AG08395 (cell line): ENCODE data around the gene ZFYVE26.
"Not testable (repeated sequence)": the region's sequence is repeated elsewhere in the genome, so short reads cannot be mapped to it uniquely, and the experiment has no call there.

Experiments
- DNase-seq: peaks from one replicate; pipeline ENCODE4 v3.0.0; 2012; ENCODE audit warnings: mixed read lengths, low spot score

ZFYVE26 gene

DNA sequence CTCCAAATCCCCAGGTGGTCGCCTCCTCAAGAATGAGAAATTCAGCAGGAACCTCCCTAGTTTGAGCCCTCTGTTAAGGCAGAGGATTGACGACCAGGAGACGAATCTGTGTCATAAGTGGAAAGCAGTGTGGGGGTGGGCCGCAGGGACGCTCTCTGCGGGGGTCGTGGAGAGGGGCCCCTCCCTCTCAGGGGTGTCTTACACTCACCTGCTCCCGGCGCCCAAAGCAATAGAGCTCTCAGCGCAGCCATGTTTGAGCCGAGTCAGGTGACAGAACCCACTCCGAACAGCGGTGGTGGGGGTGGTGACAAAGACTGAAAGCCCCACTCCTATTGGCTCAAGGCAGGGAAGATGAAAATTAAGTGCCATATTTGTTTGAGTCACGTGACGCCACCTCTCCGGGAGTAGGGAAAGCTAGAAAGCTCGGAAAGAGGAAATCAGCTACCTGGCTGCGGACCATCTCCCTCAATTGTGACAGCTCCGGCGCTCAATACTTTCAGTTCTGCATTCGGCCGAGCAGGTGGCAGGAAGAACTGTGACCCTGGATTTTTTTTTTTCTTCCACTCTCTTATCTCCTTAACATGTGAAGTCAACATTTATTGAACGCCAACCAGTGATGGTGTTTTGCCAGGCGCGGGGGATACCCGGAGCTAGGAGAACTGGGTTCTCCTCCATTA is at the start of gene ZFYVE26:
ZFYVE26 (minus strand) TSS at position 265 of the 677 bp plus-strand sequence. CDS start 627 bp downstream, outside the sequence.
- peak; percentile 96 for DNase-seq

DNA sequence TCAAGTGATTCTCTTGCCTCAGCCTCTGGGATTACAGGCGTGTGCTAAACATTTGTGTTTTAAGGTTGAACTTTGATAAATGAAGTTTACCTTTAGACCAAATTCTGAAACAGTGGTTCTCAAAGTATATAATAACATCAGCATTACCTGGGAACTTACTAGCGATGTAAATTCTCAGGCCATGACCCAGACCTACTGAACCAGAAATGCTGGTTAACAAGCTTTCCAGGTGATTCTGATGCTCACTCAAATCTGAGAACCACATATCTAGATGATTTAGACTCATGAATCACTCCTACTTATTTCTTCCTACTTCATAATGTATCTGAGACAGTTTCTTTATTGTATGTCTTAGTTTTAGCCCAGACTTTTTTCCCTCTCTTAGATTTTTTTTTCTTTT is 46.8 kb upstream of the ZFYVE26 start:
- no peak for DNase-seq

DNA sequence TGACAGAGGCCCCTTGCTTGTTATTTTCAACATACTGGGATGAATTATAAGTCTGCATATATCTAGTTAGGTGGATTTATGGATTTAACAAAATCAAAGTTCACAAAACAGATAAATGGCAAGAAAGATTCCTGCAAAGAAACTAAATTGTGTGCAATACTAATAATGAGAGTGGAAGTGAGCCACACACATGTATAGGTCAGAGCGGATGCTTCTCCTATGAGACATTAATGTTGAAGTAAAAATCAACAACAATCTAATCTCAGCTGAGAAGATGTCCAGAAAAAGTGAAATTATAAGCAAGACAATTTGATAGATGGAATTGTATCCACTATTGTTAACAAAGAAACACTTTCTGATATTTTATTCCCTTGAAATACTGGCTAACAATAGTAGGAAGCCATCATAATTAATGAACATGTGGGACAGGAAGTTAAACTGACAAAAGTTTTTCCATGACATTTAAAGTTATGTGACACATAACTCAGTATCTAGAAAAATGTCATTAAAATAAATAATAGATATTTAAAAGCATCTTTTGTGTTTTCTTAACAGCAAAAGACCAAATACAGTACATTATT is 42.9 kb upstream of the ZFYVE26 start:
- no peak for DNase-seq

DNA sequence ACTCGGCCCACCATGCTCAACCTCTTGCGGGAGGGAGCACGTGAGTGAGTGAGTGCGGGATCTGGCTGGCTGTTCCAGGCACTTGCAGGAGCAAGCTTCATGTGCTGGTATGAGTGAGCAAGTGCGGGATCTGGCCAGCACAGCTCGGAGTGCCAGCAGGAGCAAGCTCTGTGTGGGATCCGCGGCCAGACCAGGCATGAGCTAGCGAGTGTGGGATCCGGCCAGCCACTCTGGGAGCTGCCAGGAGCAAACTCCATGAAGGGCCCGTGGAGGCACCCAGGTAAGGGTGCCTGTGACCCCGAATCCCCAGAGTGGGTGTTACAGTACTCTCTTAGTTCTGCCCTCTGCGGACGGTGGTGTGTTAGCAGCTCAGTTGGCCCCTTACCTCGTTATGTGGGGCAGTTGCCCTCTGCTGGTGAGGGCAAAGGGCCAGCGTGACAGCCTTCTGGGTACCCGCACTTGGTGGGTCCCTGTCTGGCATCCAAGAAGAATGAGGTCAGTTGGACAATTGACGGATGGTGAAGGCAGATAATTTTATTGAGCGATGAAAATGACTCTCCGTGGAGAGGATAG is 41.5 kb upstream of the ZFYVE26 start:
- DNase-seq, result no peak

DNA sequence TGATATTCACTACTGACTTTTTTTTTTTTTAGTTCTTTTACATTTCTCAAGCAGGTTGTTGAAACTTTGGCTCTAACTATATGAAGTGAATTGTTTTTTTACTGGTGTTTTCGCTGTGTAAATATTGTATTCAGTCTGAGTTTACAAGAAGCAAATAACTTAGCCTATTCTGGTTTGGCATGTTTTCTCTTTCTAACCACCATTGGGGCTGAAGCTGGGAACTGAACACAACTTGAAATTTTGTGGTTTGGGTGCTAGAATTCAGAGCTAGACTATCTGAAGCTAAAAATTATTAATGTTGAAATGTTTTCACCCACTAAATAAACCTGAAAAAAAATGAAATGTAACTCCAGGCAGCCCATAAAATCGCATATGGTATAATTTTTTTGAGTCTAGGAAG is 40.4 kb upstream of the ZFYVE26 start:
- peak; percentile 5 for DNase-seq

DNA sequence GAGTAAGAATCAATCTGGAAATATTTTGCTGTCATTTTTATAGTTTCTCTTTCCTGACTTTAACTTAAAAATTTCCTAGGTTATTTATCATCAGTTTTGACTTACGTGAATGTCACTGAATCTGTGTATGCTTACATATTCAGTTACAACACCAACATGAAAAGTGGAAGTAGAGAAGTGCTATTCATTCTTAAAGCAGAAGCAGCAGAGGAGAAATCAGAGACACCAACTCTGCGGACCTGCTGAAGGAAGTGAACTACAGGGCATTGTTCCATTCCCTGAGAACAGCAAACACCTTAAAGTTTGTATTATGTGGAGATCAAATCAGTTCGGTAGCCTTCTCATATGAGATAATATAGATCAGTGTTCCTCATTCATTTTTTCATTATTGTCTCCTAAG is 37.3 kb upstream of the ZFYVE26 start:
- no peak for DNase-seq

DNA sequence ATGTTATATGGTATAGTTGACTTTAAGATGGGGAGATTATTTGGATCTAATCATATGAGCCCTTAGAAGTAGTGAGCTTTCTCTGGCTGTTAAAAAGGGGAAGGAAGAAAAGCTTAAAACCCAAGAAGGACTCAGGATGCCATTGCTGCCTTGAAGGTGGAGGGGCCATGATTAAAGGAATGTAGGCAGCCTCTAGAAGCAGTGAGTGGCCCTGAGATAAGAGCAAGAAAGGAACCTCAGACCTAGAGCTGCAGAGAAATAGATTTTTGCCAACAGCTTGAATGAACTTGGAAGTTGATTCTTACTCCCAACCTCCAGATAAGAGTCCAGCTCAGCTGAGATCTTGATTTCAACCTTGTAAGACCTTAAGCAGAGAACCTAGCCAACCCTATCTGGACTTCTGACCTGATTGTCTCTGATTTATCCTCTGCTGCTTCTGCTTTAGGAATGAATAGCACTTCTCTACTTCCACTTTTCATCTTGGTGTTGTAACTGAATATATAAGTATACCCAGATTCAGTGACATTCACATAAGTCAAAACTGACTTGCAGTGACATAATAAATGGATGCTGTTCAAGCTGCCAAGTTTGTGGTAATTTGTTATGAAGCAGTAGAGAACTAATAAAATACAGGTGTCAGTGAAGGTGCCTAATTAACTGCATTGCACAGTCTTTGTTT is 36.7 kb upstream of the ZFYVE26 start:
- DNase-seq, result no peak

DNA sequence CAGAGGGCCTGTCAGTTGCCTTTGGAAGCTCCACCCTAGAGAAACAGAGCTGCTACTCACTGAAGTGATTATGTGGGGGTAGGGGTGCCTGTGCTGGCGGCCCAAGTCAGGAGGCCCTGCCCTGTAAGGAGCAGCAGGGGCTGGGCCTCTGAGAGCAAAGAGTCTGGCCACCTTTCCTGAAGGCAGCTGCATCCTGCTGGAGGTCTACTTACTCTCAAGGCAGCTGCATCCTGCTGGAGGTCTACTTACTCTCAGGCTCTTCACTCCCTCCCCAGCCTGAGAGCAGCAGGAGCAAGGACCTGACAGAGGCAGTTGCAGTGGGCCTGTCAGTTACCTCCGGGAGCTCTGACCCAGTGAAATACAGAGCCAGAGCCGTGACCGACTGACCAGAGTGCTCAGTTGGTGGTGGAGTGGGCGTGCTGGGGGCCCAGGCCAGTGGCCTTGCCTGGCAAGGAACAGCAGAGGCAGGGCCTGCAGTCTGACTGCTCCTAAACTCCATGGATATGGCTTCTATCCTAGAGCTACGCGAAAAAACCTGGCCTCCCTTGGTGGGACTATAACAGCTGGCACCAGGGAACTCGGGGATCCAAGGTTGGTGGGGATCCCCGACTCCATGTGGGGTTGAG is 35.5 kb upstream of the ZFYVE26 start:
- no peak for DNase-seq

DNA sequence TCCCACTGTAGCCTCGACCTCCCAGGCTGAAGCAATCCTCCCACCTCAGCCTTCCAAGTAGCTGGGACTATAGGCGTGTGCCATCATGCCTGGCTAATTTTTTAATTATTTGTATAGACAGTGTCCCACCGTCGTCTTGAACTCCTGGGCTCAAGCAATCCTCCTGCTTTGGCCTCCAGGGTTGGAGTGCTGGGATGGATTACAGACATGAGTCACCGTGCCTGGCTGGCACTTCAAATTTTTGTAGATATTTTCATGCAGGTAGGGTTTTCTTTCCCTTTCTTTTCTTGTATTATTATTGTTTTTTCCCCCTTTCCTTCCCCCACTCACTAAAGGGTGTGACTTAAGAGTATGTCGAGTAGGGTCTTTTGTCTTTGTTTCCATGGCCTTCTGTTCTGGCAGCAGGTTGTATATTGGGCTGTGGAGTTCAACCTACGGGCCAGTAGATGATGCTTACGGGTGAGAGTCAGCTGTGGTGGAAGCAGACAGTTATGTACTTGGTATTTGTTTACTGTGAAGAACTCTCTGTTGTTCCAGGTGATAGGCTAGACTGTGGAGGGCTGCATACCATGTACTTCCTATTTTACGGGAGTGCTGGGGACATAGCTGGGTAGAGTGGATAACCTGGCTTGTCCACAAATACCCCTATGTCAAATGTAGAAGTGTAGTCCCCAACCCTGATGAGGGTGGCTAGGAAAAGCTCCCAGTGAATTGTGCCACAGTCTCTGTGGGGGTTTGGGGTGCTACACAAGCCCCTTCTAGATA is 33.9 kb upstream of the ZFYVE26 start:
- no peak for DNase-seq

DNA sequence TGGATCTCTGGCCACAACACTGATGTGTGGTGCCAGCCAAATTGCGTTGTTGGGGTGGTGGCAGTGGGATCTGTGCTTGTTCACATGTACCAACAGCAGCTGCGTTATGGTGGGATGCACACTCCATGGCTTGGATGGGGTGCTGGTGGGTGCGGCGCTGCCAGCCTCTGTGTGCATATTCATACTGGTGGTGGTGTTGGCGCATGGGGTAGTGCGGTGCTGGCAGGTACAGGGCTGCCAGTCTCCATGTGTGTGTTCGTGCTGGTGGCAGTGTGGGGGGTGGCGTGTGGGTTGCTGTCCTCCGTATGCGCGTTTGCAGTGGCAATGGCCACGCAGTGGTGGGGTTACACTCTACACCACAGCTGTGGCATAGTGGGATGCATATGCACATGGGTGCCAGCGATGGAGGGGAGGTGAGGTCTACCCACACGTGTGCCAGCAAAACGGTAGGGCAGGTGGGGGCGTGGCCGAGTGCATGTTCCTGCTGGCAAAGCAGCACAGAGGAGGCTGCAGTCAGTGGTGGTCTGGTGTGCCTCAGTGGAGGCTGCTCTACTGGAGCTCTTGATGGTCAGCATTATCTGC is 29.7 kb upstream of the ZFYVE26 start:
- no peak for DNase-seq

DNA sequence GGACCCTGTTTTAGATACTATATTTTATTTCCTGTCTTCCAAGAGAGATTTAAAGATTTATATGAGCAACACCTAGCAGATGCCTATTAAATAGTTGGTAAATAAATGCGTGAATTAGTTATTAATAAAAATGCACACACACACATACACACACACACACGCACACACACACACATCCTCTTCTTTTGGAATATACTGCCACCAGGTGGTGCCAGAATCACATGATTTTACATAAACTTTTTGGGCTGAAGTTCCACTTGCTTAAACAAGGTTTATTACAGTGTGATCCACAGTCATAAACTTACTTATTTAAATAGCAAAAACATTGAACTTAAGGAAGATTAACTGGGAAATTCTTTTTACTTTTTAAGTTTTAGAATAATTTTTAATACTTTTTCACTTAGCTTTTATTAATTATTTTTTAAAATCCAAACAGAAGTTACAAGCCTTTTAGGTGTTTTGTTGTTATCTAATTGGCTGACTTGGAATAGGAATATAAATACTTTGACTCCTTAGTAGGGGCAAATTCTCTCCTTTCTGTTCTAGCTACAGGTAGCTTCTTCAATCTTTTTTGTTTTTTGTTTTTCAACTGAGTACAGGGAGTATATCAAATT is 20.7 kb upstream of the ZFYVE26 start:
- DNase-seq, result peak; percentile 42

DNA sequence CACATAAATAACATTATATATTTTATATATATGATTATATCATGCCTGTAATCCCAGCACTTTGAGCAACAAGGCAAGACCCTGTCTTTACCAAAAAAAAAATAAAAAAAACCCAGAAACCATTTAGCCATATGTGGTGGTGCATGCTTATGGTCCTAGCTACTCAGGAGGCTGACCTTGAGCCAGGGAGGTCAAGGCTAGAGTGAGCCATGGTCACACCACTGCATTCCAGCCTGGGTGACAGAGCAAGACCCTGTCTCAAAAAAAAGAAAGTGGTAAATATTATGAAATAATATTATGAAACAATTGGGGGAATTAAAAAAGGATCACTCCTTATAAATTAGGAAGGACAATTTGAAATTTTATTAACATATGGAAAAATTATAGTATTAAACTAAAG is 19.2 kb upstream of the ZFYVE26 start:
- DNase-seq, result no peak

DNA sequence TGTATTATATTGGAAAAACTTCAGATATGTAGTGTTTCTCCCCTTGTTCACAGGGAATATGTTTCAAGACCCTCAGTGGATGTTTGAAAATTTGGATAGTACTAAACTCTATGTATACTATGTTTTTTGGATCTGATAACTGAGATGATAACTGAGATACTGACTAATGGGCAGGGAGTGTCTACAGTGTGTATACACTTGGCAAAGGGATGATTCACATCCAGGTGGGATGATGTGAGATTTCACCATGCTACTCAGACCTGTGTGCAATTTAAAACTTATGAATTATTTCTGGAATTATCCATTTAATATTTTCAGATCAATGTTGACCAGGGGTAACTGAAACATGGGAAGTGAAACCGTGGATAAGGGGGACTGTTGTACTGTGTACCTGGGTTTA is 17.0 kb upstream of the ZFYVE26 start:
- no peak for DNase-seq

DNA sequence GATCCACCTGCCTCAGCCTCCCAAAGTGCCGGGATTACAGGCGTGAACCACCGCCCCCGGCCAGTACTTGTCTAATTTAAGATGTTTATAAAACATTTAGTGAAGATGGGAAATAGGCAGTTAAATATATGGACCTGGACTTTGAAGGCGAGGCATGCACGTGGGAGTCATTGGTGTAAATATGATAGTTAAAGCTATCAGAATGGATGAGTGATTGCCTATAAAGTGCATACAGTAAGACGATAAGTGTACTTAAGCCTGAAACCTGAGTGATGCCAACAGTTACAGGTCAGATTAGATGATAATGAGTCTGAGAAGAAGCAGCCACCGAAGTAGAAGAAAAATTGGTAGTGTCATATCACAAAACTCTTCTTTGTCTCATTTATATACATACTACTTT is 14.7 kb upstream of the ZFYVE26 start:
- no peak for DNase-seq

DNA sequence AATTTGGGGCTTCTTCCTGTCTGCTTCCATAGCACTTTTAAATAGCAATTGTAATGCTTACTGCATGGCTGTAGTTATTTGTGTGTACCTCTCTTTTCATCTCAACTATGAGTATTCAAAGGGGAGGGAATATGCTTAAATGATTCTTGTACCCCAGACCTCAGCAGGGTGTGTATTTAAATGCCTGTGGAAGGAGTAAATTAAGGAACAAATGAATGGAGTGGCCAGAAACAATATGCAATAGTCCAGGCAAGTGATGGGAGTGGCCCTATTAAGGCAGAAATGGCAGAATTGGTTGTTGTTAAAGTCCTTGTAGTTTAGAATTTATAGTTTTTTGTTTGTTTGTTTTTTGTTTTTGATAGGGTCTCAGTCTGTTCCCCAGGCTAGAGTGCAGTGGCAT is 4.7 kb upstream of the ZFYVE26 start:
- DNase-seq, result no peak

DNA sequence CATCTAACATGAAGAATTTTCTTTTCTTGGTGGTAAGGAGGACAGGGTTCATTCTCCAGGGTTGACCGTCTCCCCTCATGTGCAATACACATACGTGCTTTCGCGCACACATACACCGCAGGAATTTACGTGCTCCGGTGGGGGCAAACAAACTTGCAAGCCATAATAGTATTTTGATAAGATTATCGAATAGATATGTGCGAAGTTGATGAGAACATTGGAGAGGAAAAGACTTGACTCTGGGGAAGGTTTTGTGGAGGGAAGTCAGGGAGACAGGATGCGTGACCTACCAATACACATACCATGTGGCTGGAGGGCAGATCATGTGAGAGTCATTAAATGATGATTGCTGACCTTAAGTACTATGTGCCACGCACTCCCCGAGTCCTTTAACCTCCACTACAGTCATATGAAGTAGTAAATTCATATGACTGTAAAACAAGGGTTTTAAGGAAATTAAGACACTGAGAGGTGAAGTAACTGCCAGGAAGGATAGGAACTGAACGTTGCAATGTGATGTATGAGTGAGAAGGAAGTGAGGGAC is 4.1 kb upstream of the ZFYVE26 start:
- DNase-seq, result peak; percentile 42

DNA sequence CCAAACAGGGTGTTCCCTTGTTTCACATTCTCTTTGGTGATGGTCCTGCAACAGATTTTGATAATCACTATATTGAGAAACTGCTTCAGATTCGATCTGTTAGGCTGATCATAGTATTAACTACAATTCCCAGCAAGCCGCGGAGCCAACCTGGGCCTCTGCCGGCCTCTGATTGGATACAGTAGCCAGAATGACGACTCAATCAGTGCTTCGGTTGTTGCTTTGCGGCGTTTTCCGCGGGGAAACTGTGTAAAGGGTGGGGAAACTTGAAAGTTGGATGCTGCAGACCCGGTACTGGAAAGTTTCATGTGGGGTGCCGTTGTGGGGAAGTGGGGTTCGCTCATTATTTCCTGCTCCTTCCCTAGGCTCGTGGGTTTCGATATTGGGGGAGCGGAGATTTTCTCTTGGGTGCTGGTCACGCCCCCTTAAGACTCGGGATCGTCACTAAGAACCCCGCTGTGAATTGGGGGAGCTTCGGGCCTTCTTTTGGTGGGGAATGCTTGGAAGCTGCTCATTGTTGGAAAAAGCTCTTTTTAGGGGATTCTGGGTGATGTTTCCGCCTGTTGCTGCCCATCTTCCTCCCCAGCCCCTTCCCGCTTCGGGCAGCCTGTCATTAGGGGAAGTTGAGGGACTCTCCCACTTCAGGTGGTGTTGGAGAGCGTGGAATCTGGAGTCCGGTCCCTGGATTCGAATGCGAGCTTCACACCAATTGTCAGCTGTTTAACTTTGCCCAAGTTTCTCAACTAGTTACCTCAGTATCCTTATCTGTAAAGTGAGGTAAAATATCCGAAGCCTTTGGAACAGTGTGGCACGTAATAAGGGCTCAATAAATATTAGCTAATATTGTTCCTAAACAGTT is 3.4 kb upstream of the ZFYVE26 start, which contains the start of gene RAD51B:
RAD51B (plus strand) TSS at position 217 of the 859 bp plus-strand sequence.
- DNase-seq, result peak; percentile 94

DNA sequence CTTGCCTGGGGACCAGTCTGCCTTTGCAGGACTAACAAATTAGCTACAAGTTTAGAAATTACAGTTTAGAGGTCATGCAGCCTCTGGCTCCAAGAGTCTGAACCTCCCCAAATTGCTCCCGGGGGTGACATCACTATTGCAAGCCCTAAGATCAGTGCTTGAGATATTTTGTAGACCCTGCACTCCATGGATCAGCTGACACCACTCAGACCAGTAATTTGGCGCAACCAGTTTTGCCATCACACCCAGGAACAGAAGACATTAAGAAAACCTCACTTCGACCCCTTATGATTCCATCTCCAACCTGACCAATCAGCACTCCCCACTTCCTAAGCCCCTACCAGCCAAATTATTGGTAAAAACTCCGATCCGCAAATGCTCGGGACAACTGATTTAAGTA is 2.1 kb upstream of the ZFYVE26 start:
- not testable (repeated sequence) for DNase-seq

DNA sequence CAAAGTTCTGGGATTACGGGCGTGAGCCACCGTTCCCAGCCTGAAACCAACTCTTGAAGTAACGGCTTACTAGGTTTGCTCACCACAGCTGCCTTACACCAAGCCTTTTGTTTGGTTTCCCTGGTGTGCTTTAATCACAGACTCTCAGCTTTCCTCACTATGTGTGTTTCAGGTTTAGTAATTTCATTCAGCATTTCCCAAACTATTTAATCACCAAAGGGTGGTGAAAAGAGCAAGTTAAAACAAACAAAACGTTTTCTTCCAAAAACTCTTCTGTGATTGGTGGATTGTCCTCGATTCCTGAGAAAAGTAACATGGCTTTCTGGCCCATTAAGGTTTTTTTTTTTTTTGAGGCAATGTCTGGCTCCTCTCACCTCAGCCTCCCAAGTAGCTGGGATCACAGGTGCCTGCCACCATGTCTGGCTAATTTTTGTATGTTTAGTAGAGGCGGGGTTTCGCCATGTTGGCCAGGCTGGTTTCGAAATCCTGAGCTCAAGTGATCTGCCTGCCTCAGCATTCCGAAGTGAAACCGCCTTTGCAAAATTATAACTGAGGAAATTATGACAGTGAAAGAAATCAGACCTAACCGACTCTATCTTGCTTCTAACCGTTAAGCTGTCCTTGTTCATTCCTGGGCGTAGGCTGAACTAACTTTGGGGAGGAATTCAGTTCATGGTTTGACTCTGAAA is 1.5 kb upstream of the ZFYVE26 start:
- DNase-seq, result no peak
